Measurements from ENCODE around the gene FCER2.

DNA sequence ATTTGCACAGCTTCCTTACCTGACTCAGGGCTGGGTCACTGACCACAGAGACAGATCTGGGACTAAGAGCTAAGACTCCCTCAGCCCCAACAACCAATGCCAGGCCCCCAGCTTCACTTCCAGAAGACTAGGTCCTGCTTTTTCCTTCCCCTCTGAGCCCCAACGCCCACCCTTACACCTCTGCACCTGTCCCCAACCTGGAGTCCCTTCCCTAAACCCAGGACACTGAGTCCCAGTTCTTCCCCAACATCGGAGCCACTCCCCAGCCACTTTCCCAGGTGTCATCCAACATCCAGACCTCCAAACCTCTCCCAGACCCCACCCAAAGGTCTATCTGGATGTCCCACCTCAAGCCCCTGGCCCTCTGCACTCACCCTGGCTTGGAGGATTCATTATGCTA is 2.9 kb downstream of the FCER2 start:
- TF ChIP-seq, protein P1, sequence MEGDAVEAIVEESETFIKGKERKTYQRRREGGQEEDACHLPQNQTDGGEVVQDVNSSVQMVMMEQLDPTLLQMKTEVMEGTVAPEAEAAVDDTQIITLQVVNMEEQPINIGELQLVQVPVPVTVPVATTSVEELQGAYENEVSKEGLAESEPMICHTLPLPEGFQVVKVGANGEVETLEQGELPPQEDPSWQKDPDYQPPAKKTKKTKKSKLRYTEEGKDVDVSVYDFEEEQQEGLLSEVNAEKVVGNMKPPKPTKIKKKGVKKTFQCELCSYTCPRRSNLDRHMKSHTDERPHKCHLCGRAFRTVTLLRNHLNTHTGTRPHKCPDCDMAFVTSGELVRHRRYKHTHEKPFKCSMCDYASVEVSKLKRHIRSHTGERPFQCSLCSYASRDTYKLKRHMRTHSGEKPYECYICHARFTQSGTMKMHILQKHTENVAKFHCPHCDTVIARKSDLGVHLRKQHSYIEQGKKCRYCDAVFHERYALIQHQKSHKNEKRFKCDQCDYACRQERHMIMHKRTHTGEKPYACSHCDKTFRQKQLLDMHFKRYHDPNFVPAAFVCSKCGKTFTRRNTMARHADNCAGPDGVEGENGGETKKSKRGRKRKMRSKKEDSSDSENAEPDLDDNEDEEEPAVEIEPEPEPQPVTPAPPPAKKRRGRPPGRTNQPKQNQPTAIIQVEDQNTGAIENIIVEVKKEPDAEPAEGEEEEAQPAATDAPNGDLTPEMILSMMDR (IDR thresholded peaks at IDR 0.05; ENCODE audit: low read length): no peak
- TF ChIP-seq EZH2phosphoT487 (IDR thresholded peaks at IDR 0.05; ENCODE audit: low read length) (no peak), EZH2 (optimal IDR thresholded peaks at IDR 0.05; ENCODE audit: low read depth, low read length) (no peak)
